Forelimb muscle (tissue), 1 donor: ENCODE measurements around the gene VEGFB. TPM values are rescaled to one million over a fixed set of nuclear protein-coding genes. Genes with fewer than 3 reads are reported as not detected.

ENCODE experiments used
- DNase-seq: peaks from one replicate; pipeline ENCODE4 v3.0.0-alpha.2; 2013; ENCODE audit warnings: low read depth
- polyA plus RNA-seq: library from polyadenylated mRNA; unstranded; fragments of 120-200 nt; gene quantifications from one replicate; pipeline ENCODE4 v1.2.1, GENCODE V29; 2013; ENCODE audit not compliant: insufficient read length

Gene VEGFB
- polyA plus RNA-seq, 1 donor, result 94.3 TPM

GRCh38 chr11:64211181-64211872, 23.1 kb upstream of the VEGFB start:
- no peak for DNase-seq

GRCh38 chr11:64216879-64217278, 17.5 kb upstream of the VEGFB start:
- no peak for DNase-seq

GRCh38 chr11:64218628-64219353, 15.6 kb upstream of the VEGFB start:
- no peak for DNase-seq

DNA sequence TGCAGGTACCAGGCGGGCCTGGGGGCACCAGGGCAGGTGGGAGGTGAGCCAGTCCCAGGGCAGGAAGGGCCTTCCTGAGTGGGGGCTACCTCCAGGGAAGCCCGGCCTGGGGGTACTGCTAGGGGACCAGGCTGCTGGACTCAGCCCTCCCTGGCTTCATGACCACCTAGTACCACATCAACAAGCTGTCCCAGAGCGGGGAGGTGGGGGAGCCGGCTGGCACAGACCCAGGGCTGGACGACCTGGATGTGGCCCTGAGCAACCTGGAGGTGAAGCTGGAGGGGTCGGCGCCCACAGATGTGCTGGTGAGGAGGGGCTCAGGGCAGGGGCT, 15.1 kb upstream of the VEGFB start:
- DNase-seq, result no peak

- DNase-seq, result no peak
Observed at GRCh38 chr11:64219755-64220154, 14.6 kb upstream of the VEGFB start.

DNA sequence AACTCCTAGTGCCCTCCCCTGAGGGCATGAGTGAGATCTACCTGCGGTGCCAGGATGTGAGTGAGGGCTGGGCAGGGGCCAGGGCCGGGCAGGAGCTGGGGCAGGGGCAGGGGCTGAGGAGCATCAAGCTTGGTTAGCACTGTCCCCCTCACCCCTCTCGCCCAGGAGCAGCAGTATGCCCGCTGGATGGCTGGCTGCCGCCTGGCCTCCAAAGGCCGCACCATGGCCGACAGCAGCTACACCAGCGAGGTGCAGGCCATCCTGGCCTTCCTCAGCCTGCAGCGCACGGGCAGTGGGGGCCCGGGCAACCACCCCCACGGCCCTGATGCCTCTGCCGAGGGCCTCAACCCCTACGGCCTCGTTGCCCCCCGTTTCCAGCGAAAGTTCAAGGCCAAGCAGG, 14.1 kb upstream of the VEGFB start:
- no peak for DNase-seq

- no peak for DNase-seq
Observed at GRCh38 chr11:64220798-64221197, 13.6 kb upstream of the VEGFB start.

GRCh38 chr11:64222651-64223000, 11.8 kb upstream of the VEGFB start:
- DNase-seq, result no peak

DNA sequence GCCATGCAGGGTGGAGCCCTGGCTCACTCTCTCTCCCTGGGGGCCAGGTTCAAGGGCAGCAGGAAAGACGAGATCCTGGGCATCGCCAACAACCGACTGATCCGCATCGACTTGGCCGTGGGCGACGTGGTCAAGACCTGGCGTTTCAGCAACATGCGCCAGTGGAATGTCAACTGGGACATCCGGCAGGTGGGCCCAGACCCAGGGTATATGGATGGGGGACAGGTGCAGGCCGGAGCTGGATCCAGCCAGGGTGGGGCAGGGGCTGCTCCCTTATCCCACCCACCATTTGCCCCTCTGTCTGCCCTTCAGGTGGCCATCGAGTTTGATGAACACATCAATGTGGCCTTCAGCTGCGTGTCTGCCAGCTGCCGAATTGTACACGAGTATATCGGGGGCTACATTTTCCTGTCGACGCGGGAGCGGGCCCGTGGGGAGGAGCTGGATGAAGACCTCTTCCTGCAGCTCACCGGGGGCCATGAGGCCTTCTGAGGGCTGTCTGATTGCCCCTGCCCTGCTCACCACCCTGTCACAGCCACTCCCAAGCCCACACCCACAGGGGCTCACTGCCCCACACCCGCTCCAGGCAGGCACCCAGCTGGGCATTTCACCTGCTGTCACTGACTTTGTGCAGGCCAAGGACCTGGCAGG, 11.3 kb upstream of the VEGFB start:
- no peak for DNase-seq

- DNase-seq, result no peak
Observed at GRCh38 chr11:64224151-64224890, 10.1 kb upstream of the VEGFB start.

- DNase-seq, result no peak
Observed at GRCh38 chr11:64224891-64225607, 9.3 kb upstream of the VEGFB start.

DNA sequence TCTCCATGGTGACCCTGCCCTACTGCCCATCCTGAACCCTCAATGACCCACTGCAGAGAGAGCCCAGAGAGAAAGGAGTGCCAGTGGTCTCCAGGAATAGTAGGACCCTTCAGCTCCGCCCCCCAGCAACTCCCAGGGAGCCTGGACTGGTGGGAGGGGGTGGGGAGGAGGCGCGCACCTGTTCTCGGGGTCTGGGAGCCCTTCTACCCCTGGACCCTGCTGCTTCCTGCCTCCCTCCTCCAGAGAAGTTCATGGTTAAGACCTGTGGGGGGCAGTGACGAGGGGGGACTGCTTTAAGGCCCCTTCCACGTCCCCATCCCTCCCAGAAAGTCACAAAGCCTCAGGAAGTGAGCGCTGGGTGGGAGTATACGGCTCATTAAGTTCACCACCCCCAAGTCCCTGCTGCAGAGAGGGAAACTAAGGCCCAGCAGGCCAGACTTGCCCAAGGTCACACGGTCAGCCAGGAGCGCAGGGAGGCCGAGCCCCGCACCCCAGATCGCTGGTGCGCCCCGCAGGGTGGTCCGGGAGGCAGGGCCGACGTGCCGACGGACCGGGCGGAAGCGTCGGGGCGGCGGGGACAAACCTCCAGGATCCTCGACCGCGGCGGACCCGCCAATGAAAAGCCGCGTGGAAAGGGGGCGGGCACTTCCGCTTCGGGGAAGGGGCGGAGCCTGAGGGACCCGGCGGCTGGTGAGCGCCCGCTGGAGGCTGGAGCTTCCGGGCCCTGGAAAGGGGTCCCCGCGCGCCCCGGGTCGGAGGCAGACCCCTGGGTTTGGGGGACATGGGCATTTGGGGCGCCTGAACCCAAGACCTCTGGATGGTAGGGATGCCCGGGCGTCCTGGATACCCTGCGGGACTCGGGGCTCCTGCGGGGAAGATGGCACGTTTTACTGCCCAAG, 8.5 kb upstream of the VEGFB start, which contains the start of the genes NUDT22 and TRPT1:
Gene NUDT22, plus strand, starts transcription at position 667 of the 899 bp plus-strand sequence. CDS start 379 bp downstream, outside the sequence.
Gene TRPT1, minus strand, starts transcription at position 579 of the 899 bp plus-strand sequence. Its CDS starts 326 bp downstream, at position 253.
- no peak for DNase-seq

GRCh38 chr11:64226507-64227051, 7.8 kb upstream of the VEGFB start:
- DNase-seq, result no peak

DNA sequence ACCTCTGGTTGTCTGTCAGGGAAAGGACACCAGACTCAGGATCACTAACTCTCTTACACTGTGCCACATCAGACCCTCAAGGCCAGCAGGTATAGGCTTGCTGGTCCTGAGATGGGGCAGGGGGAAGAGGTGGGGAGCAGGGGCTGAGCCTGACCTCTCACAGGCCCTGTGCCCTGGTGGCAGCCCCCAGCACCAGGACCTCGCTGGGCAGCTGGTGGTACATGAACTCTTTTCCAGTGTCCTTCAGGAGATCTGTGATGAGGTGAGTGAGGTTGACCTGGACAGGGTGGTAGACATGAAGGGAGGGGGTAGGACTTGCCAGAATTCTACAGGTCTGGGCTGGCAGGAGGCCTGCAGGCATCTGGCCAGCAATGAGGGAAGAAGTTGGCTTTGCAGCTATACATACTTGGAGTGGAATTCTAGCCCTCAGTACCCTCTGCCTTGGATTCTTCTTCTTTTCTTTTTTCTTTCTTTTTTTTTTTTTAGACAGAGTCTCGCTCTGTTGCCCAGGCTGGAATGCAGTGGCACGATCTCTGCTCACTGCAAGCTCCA, 6.9 kb upstream of the VEGFB start:
- DNase-seq, result no peak

DNA sequence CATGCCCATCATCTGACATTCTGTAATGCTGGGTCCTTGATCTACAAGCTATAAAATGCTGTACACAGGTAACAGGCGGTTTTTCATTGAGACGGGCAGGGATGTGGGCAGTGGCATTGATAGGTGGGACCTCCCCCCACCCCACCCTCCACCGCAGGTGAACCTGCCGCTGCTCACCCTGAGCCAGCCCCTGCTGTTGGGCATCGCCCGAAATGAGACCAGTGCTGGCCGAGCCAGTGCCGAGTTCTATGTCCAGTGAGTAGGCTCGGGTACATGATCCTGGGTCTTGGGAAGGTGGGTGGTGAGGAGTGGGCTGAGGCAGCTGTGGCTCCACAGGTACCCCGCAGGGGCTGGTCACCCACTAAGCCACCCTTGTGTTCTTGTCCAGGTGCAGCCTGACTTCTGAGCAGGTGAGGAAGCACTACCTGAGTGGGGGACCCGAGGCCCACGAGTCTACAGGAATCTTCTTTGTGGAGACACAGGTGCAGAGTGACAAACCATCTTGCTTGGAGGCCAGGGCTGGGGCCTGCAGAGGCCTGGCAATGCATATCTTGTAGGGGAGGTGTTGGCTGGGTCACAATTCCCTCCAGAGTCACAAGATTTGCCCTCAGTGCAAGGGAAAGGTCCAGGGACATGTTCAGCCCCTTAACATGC, 5.2 kb upstream of the VEGFB start:
- DNase-seq, result no peak

DNA sequence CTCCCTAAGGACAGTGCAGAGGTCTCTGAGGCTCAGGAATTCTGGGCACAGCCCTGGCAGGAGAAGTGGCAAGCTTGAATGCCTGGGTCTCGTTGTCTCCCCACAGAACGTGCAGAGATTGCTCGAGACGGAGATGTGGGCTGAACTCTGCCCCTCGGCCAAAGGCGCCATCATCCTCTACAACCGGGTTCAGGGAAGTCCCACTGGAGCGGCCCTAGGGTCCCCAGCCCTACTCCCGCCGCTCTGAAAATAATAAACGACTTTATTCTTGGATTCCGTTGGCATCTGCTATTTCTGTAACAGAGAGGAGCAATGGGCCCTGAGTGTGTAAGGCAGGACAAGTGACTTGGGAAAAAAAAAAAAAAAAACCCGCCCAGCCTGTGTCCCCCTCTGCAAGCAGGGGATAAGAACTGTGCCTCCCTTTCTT, 4.6 kb upstream of the VEGFB start:
- no peak for DNase-seq

DNA sequence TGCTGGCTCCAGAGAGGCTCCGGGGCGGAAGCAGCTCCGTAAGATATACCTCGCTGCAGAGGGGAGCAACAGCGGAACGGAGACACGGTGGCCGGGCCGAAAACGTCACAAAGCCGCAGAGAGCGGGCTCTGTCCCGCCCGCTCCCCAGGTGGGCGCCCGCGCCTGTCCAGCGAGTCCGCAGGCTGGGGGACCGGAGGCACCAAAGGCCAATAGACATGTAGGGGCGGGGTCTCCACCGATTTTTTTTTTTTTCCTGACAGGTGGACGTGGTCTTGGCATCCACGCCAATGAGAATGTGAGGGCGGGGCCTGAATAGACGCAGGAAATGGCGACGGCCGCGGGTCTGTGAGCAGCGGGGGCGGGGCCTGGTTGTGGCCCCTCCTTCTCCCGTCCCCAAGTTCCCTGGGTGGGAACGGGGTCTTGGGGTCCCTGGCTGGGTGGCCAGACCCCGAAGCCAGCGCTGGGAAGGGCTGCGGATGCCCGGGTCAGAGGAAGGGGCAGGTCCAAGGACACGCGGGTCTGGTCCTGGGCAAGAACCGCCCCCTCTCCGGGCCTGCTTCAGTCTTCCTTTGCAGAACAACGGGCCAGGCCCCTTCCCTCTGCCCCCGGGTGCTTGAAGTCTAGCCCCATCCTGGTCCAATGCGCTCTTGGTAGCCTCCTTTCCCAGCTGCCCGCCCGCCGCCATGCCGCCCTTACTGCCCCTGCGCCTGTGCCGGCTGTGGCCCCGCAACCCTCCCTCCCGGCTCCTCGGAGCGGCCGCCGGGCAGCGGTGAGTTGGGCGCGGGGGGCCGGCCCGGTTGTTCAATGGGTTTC, 4.0 kb upstream of the VEGFB start, which contains the start of gene DNAJC4:
Gene DNAJC4, plus strand, starts transcription at position 378 of the 814 bp plus-strand sequence. Its CDS starts 307 bp downstream, at position 685.
- peak; percentile 67 for DNase-seq

DNA sequence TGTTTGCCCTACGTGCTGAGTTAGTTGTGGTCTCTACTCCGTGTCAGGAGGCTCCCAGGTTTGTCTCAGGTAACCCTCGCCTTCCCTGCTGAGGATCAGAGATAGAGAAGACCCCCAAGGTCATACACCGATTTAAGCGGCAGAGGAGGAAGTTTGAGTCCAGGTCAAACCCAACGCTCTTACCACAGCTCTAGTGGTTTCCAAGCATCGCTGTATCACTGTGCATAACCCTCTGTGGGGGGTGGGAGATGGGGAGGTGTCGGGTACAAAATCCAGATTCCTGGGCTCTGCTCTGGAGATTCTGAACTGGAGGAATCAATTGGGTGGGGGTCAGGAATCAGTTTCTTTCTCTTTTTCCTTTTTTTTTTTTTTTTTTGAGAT, 3.4 kb upstream of the VEGFB start:
- DNase-seq, result no peak
